Hematopoietic multipotent progenitor cell treated with erythropoietin and hydrocortisone succinate and interleukin-3 and kit ligand, for 17 days (in vitro differentiated cells): Measurements from ENCODE around the gene CFAP90.

Experiments
- DNase-seq: peaks from one replicate; pipeline ENCODE4 v3.0.0-alpha.2; 2015; ENCODE audit warnings: low spot score

CFAP90 gene

GRCh38 chr5:7850395-7851239 lies at the start of gene CFAP90:
CFAP90 (minus strand) TSS chr5:7851133; CDS start chr5:7851021, 112 bp downstream.
- no peak for DNase-seq

GRCh38 chr5:7897014-7897600 lies 46.2 kb upstream of the CFAP90 start:
- peak; percentile 27 for DNase-seq

- no peak for DNase-seq
These were observed 43.9 kb upstream of the CFAP90 start for GRCh38 chr5:7894860-7895259.

GRCh38 chr5:7894439-7894838 lies 43.5 kb upstream of the CFAP90 start:
- DNase-seq: no peak

- no peak for DNase-seq
These were observed 38.0 kb upstream of the CFAP90 start for GRCh38 chr5:7888901-7889300.

GRCh38 chr5:7886849-7887475 lies 36.0 kb upstream of the CFAP90 start:
- peak; percentile 50 for DNase-seq

GRCh38 chr5:7884491-7885267 lies 33.7 kb upstream of the CFAP90 start:
- no peak for DNase-seq

- DNase-seq: no peak
These were observed 32.0 kb upstream of the CFAP90 start for GRCh38 chr5:7882926-7883325.

GRCh38 chr5:7881816-7882215 lies 30.9 kb upstream of the CFAP90 start:
- DNase-seq: no peak

GRCh38 chr5:7881091-7881490 lies 30.2 kb upstream of the CFAP90 start:
- no peak for DNase-seq

- no peak for DNase-seq
These were observed 27.5 kb upstream of the CFAP90 start for GRCh38 chr5:7878381-7878873.

- no peak for DNase-seq
These were observed 26.9 kb upstream of the CFAP90 start for GRCh38 chr5:7877851-7878250.

- no peak for DNase-seq
These were observed 25.9 kb upstream of the CFAP90 start for GRCh38 chr5:7876867-7877266.

GRCh38 chr5:7875151-7875550 lies 24.2 kb upstream of the CFAP90 start:
- DNase-seq: no peak

GRCh38 chr5:7874639-7875038 lies 23.7 kb upstream of the CFAP90 start:
- no peak for DNase-seq

GRCh38 chr5:7873216-7873615 lies 22.3 kb upstream of the CFAP90 start:
- DNase-seq: no peak

- no peak for DNase-seq
These were observed 21.7 kb upstream of the CFAP90 start for GRCh38 chr5:7872517-7873130.

GRCh38 chr5:7871653-7872052 lies 20.7 kb upstream of the CFAP90 start:
- DNase-seq: no peak

GRCh38 chr5:7869474-7870136 lies 18.7 kb upstream of the CFAP90 start:
- peak; percentile 19 for DNase-seq

- DNase-seq: peak; percentile 82
These were observed 18.0 kb upstream of the CFAP90 start, which contains the start of the genes FASTKD3 and MTRR for GRCh38 chr5:7868773-7869473. FASTKD3 (minus strand) TSS chr5:7869031; CDS start chr5:7868083, 948 bp downstream. MTRR (plus strand) TSS chr5:7869148; CDS start chr5:7870795, 1,647 bp downstream.
